NCI-H2029 treated with DMSO at 0.1 percent for 48 hours (cell line): ENCODE results near the gene DUXA.

Experiments
- DNase-seq: peaks from one replicate; lab custom pipeline; 2025; lab: John Stamatoyannopoulos, UW

DUXA gene

GRCh38 chr19:57105976-57106721, 61.1 kb downstream of the DUXA start:
- DNase-seq, result no peak
